PC-3 (cell line): ENCODE data around the gene HERC2. TPM values are rescaled to one million over a fixed set of nuclear protein-coding genes. Genes with fewer than 3 reads are reported as not detected.

Source experiments
- ATAC-seq: fragments of 200-7000 bp; cut with Tn5 transposase; 2 replicates; pipeline ENCODE4 v1.9.1; 2020; ENCODE audit warnings: mild to moderate bottlenecking, moderate library complexity
- BruUV-seq: library from RNA; stranded (reverse); fragments of 400-500 nt; replicated peaks from 2 replicates; lab custom pipeline; 2021; lab: Mats Ljungman, UMichigan
- CTCF ChIA-PET: fragments of 300-600 bp; sonication (Branson Sonifier 250); formaldehyde crosslinking; loops from one replicate; lab custom pipeline; 2022; ENCODE audit warnings: antibody characterized with exemption; lab: Charles Lee
- POLR2A ChIA-PET: fragments of 300-600 bp; sonication (Branson Sonifier 250); formaldehyde crosslinking; loops from one replicate; lab custom pipeline; 2022; ENCODE audit warnings: antibody characterized with exemption; ENCODE audit not compliant: unreplicated experiment; lab: Charles Lee
- DNase-seq: peaks from one replicate; pipeline ENCODE4 v3.0.0-alpha.2; 2015
- H2AFZ ChIP-seq: fragments of 300-600 bp; sonication (generic); 2 replicates; pipeline ENCODE4 v1.6.0; 2016; ENCODE audit warnings: antibody characterized with exemption, low read length
- H3F3A ChIP-seq: fragments of 300-600 bp; sonication (generic); one replicate; pipeline ENCODE4 v1.6.0; 2017; ENCODE audit warnings: antibody characterized with exemption, low read length, control low read depth, mild to moderate bottlenecking; ENCODE audit not compliant: unreplicated experiment
- H3K27ac ChIP-seq: fragments of 300-600 bp; sonication (generic); 2 replicates; pipeline ENCODE4 v1.5.1; 2016; ENCODE audit warnings: mild to moderate bottlenecking, low read length
- H3K27me3 ChIP-seq: fragments of 300-600 bp; sonication (generic); 2 replicates; pipeline ENCODE4 v1.6.1; 2016; ENCODE audit warnings: low read length, mixed read lengths
- H3K36me3 ChIP-seq: fragments of 300-600 bp; sonication (generic); 2 replicates; pipeline ENCODE4 v1.6.1; 2016; ENCODE audit warnings: low read depth, mixed run types, low read length, mixed read lengths
- H3K4me1 ChIP-seq: fragments of 300-600 bp; sonication (generic); 2 replicates; pipeline ENCODE4 v1.5.1; 2016; ENCODE audit warnings: low read length; ENCODE audit not compliant: insufficient read depth
- H3K4me2 ChIP-seq: fragments of 300-600 bp; sonication (generic); 2 replicates; pipeline ENCODE4 v1.6.0; 2016; ENCODE audit warnings: low read length
- H3K4me3 ChIP-seq: fragments of 300-600 bp; sonication (generic); 2 replicates; pipeline ENCODE4 v1.5.1; 2016; ENCODE audit warnings: mild to moderate bottlenecking, low read length, mixed read lengths
- H3K79me2 ChIP-seq: fragments of 300-600 bp; sonication (generic); 2 replicates; pipeline ENCODE4 v1.6.1; 2017; ENCODE audit warnings: low read length, mixed read lengths
- H3K9ac ChIP-seq: fragments of 300-600 bp; sonication (generic); 2 replicates; pipeline ENCODE4 v1.6.0; 2016; ENCODE audit warnings: mild to moderate bottlenecking, low read length
- H3K9me2 ChIP-seq: fragments of 300-600 bp; sonication (generic); replicated peaks from 2 replicates; pipeline ENCODE4 v1.6.1; 2016; ENCODE audit warnings: mixed run types, low read length, mixed read lengths
- H3K9me3 ChIP-seq: fragments of 300-600 bp; sonication (generic); 2 replicates; pipeline ENCODE4 v1.6.1; 2016; ENCODE audit warnings: low read length, mixed read lengths
- H4K20me1 ChIP-seq: fragments of 300-600 bp; sonication (generic); 2 replicates; pipeline ENCODE4 v1.6.1; 2016; ENCODE audit warnings: low read length, mixed read lengths
- EZH2 ChIP-seq: fragments of 300-600 bp; sonication (generic); IDR thresholded peaks from one replicate; pipeline ENCODE4 v1.6.1; 2017; ENCODE audit warnings: antibody characterized with exemption, mild to moderate bottlenecking, low read length; ENCODE audit not compliant: unreplicated experiment
- EZH2phosphoT487 ChIP-seq: fragments of 300-600 bp; sonication (generic); IDR thresholded peaks from 2 replicates; pipeline ENCODE4 v1.6.1; 2018; ENCODE audit warnings: mild to moderate bottlenecking, antibody characterized with exemption, low read length, borderline replicate concordance
- intact Hi-C: fragments of 100-400 bp; cut with micrococcal nuclease; formaldehyde crosslinking; loops from 2 replicates; pipeline ENCODE4 v1.9.0; 2023
- total RNA-seq: library from RNA; depleted of rRNA; stranded (reverse); fragments of >200 nt; gene quantifications from 2 replicates; pipeline ENCODE4 v1.2.3, GENCODE V29; 2014
- TF ChIP-seq, protein P1 (sequence below): fragments of 300-600 bp; sonication (generic); conservative IDR thresholded peaks from 2 replicates; pipeline ENCODE4 v1.5.1; 2017; ENCODE audit warnings: antibody characterized with exemption, low read depth, mild to moderate bottlenecking, low read length

HERC2 gene
- total RNA-seq, 1 experiment from 2014 or later = 45.9 TPM

DNA sequence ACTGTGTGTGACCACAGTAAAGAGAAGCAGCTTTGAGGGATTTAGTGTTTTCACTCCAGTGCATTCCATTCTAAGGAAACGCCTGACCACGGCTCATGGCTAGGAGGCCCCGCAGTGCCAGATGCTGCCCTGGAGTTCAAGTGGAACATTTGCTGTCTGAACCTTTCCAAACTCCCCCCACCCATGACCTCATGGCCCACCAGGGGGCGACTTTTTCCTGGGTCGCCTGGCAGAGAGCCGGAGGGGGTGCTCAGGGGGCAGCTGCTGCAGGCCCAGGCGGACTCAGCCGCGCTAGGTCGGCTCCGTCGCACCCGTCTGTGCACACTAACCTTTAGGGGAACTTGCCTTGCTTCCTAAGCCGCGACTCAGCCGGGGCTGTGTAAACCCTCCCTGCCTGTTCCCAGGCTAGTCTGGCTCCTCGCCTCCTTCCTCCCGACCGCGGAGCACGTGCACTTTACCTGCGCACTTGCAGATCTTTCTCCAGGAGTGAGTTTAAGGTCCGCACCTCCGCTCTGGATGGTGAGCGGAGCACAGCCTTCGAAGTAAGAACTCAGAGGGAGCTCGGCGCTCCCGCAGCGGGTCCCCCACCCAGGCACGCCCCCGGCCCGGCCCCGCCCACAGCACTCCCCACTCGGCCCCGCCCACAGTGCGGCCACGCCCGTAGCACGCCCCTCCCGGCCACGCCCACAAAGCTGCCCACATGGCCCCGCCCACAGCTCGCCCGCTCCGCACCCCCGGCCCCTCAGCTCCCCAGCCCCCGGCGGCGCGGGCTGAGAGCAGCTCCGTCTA lies 223.0 kb downstream of the HERC2 start, which contains the start of gene OCA2:
Gene OCA2, minus strand, starts transcription at position 550 of the 789 bp plus-strand sequence. CDS start 17,441 bp downstream, outside the sequence.
- Histone ChIP-seq H4K20me1 (no peaks in the 10 kb centered on the region), H3K36me3 (no peaks in the 10 kb centered on the region), H3K4me1 (peaks cover 6% of the 10 kb centered on the region), H3K9me2 (no peaks in the 10 kb centered on the region), H3K4me2 (peak within 1 kb of the TSS; percentile 63), H3K9me3 (no peaks in the 10 kb centered on the region), H3K4me3 (peak within 1 kb of the TSS; percentile 39; the same call in 1 of the 2 replicates), H3K27me3 (peaks cover 7% of the 10 kb centered on the region; the same call in 1 of the 2 replicates), H3K27ac (no peak within 1 kb of the TSS), H3K79me2 (no peaks in the 10 kb centered on the region), H2AFZ (peak within 1 kb of the TSS; percentile 56; the same call in 1 of the 2 replicates), H3K9ac (no peak within 1 kb of the TSS), H3F3A (no peaks in the 10 kb centered on the region)
- ATAC-seq = peak; percentile 12
- BruUV-seq = no TSS peak
- peak; percentile 27 for DNase-seq
- intact Hi-C loops = no loop called here
- ChIA-PET CTCF (interaction anchor here (0.5 kb wide), 1 partner anchor 1208 kb away, joined by 4 read pairs; no protein-coding TSS in a partner anchor), POLR2A (no interaction called here)
- TF ChIP-seq EZH2phosphoT487 (no peak), EZH2 (no peak)
- TF ChIP-seq, protein P1, sequence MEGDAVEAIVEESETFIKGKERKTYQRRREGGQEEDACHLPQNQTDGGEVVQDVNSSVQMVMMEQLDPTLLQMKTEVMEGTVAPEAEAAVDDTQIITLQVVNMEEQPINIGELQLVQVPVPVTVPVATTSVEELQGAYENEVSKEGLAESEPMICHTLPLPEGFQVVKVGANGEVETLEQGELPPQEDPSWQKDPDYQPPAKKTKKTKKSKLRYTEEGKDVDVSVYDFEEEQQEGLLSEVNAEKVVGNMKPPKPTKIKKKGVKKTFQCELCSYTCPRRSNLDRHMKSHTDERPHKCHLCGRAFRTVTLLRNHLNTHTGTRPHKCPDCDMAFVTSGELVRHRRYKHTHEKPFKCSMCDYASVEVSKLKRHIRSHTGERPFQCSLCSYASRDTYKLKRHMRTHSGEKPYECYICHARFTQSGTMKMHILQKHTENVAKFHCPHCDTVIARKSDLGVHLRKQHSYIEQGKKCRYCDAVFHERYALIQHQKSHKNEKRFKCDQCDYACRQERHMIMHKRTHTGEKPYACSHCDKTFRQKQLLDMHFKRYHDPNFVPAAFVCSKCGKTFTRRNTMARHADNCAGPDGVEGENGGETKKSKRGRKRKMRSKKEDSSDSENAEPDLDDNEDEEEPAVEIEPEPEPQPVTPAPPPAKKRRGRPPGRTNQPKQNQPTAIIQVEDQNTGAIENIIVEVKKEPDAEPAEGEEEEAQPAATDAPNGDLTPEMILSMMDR = peak; percentile 47; the same call in 1 of the 2 replicates

DNA sequence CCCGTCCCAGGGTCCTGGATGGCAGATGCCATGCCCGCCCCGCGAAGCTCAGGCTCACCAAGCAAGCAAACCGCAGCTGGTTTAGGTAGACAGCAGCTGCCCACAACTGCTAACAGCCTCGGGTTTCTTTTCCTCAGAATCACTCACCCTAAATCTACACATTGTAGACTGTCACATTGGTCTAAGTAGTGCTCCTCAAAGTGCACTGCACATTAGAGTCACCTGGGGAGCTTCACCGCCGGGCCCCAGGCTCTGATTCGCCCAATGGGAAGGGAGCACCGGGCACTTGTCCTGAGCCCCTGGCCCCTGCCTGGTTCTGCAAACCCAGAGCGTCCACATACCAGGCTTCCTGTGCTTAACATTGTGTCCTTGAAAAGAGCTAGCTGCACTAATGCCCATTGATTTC lies 223.6 kb downstream of the HERC2 start:
- intact Hi-C loops = no loop called here
- H3K9me2 ChIP-seq = no peaks in the 10 kb centered on the region
- H3K9ac ChIP-seq = no peak overlapping the region
- ChIA-PET POLR2A (no interaction called here), CTCF (interaction anchor here (0.5 kb wide), 1 partner anchor 1207 kb away, joined by 4 read pairs; no protein-coding TSS in a partner anchor)
- no TSS peak for BruUV-seq
- no peaks in the 10 kb centered on the region for H3F3A ChIP-seq
- H3K27ac ChIP-seq = no peak overlapping the region
- H3K9me3 ChIP-seq = no peaks in the 10 kb centered on the region
- TF ChIP-seq EZH2phosphoT487 (no peak), EZH2 (no peak)
- TF ChIP-seq, protein P1 = no peak
- no peak overlapping the region for H2AFZ ChIP-seq
- H4K20me1 ChIP-seq = no peaks in the 10 kb centered on the region
- no peak overlapping the region for H3K4me3 ChIP-seq
- DNase-seq (no peak), ATAC-seq (no peak)
- peaks cover 6% of the 10 kb centered on the region for H3K4me1 ChIP-seq
- no peak overlapping the region for H3K4me2 ChIP-seq
- peaks cover 7% of the 10 kb centered on the region; the same call in 1 of the 2 replicates for H3K27me3 ChIP-seq
- H3K79me2 ChIP-seq = no peaks in the 10 kb centered on the region
- no peaks in the 10 kb centered on the region for H3K36me3 ChIP-seq
